PC-9 (cell line): ENCODE measurements around the gene AQP2.

Experiments used
- CTCF ChIP-seq: fragments of 200-600 bp; sonication (generic); conservative IDR thresholded peaks from 2 replicates; pipeline ENCODE4 v1.6.1; 2017; ENCODE audit warnings: mixed run types, antibody characterized with exemption, mild to moderate bottlenecking, moderate library complexity
- EZH2 ChIP-seq: fragments of 200-600 bp; sonication (generic); IDR thresholded peaks from 2 replicates; pipeline ENCODE4 v1.8.0; 2017; ENCODE audit warnings: antibody characterized with exemption, low read depth

- TF ChIP-seq CTCF (no peak), EZH2 (no peak)
These were observed 13.7 kb downstream of the AQP2 start for GRCh38 chr12:49963976-49964815.
